ENCODE results near the gene EPAS1.

Gene EPAS1

DNA sequence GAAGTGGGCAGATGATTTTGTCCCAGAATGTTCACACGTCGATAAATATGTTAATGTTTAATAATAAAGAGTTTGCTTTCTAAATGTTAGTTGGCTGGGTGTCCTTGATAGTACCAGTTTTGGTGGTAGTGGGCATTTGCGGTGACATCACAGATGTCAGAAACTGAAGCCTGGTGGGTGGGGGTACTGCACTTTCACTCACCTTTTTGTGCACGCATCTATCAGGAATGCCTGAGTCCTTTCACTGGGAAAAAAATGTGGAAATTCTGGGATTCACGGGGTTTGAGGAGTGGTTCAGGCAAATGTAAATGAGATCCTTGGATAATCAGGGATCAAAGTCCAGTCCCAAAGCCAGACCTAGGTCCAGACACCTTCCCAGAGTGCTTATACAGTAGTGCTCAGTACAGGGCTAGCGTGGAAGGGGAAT lies 3.2 kb downstream of the EPAS1 start:
- no peak for DNase-seq (ENCODE audit: low read depth in 3 of 3, low spot score in 1 of 3)

- DNase-seq (ENCODE audit: low read depth in 3 of 3, low spot score in 1 of 3) = no peak
Measured at GRCh38 chr2:46302005-46302695, 4.9 kb downstream of the EPAS1 start.

DNA sequence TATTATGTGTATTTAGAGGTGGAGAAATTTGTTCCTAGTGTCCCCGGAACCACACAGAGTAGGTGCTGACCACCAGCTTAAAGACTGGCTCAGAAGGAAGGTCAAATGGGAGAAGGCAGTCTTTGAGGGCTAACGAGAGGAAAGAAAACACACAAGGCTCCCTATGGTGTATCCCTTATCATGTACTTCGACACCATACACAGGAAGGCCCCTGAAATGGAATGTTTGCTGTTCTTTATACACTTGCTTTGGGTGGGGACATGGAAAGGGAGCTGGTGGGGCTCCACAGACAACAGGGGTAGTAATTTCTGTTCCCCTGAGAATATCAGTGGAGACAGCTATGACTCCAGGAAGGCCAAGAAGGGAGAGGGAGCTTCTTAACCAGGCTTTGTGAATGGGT lies 6.0 kb downstream of the EPAS1 start:
- DNase-seq (ENCODE audit: low read depth in 3 of 3, low spot score in 1 of 3) = no peak

- no peak for DNase-seq (ENCODE audit: low read depth in 3 of 3, low spot score in 1 of 3)
Measured at GRCh38 chr2:46303822-46304221, 6.6 kb downstream of the EPAS1 start.

DNA sequence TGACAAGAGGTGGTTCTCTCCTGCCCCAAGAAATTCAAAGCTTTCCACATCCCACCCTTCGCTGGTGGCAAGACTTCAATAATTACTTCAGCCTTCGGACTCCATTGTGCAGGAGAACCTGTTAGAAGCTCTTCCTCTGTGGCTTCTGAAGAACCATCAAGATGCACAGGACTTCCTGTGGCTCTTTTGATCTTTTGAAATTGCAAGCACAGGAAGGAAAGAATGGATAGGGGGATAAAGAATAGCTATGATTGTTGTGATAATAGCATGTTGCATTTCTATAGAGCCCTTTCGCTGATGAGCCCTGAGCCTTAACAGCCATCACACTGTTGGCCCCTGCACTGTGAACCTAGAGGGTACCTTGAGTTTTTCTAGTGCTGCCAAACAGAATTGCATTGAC lies 7.4 kb downstream of the EPAS1 start:
- DNase-seq (ENCODE audit: low read depth in 3 of 3, low spot score in 1 of 3) = no peak

DNA sequence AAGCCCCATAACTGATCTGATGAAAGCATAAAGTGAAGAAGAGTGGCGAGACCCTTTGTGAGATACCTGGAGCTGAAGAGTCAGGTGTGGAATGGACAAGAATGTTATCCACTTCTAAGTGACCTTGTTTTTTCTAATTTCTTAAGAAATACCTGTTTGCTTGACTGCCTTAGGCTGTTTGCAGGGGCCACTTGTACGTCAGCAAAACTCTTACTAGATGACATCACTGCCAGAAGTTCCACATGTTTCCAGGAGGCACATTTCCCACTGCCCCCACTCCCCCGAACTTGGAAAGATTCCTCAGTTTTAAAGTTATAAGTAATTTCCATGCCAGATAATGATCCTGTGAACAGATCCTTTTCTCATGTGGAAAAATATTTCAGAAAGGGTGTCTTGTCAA lies 8.0 kb downstream of the EPAS1 start:
- no peak for DNase-seq (ENCODE audit: low read depth in 3 of 3, low spot score in 1 of 3)

DNA sequence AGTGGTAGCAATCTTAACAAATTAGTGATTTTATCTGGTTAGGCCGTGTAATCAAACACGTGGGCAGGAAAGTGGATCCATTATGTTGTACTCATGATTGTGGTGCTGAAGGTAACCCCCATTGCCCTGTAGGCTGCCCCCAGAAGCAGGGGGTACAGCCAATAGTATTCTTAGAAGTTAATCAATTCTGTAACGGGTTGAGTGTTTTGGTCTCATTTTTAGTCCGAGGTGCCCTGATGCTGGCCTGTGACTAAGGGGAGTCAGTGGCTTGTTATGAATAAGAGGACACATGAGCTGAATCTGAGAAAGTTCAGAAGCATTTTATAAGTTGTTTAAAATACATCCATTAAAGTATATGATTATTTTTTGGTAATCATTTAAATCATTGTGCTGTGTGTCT lies 8.6 kb downstream of the EPAS1 start:
- DNase-seq (ENCODE audit: low read depth in 3 of 3, low spot score in 1 of 3) = no peak

- no peak for DNase-seq (ENCODE audit: low read depth in 3 of 3, low spot score in 1 of 3)
Measured at GRCh38 chr2:46306330-46306751, 9.1 kb downstream of the EPAS1 start.

DNA sequence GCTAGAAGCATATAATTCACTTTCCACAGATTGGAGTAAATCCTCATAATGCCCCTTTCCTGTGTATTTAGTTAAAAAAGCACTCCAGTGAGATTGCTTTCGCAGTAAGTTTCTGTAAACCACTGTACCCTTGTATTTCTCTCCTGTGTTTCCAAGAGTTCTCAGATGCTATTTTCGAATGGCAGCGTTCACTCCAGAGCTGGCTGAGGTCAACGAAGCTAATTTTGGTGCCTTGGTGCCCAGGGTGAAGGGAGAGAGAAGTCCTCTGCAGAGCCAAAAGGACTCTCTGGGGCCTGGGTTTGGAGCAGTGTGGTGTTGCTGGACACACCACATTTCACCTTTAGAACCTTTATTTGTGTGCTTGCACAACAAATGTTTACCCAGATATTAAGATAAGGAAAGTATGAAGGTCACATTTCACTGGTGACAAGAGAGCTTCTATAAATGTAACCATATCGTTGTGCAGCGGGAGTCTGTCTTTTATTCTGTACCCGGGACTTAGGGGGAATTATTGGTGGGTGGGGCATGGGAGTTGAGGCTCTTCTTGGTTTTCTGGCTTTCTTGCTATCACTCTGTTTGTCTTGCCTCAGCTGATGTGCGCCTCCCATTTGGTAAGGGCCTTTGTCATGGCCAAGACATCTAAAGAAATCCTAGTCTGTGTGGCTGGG lies 9.9 kb downstream of the EPAS1 start:
- DNase-seq (ENCODE audit: low read depth in 3 of 3, low spot score in 1 of 3) = no peak

GRCh38 chr2:46308081-46308480 lies 10.9 kb downstream of the EPAS1 start:
- no peak for DNase-seq (ENCODE audit: low read depth in 3 of 3, low spot score in 1 of 3)

GRCh38 chr2:46308629-46309028 lies 11.4 kb downstream of the EPAS1 start:
- no peak for DNase-seq (ENCODE audit: low read depth in 3 of 3, low spot score in 1 of 3)

GRCh38 chr2:46309052-46309953 lies 12.1 kb downstream of the EPAS1 start:
- DNase-seq (ENCODE audit: low read depth in 3 of 3, low spot score in 1 of 3) = no peak

DNA sequence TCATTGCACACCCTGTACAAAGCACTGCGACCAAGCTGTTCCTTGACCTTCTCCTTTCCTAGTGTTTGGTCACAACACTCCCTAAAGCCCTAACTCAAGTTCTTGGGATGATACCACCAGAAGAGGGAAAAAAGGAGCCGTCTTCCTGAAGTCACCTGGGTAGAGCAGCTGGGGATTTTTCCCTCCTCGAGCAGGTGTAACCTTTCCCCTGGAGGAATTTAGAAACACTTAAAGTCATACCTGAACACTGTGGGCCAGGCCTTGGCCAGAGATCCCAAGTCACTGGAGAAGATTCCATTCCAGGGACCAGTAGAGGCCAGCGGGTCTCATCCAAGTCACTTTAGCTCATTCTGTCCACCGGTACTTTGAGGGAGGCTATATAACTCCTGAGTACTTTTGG lies 13.2 kb downstream of the EPAS1 start:
- no peak for DNase-seq (ENCODE audit: low read depth in 3 of 3, low spot score in 1 of 3)

- no peak for DNase-seq (ENCODE audit: low read depth in 3 of 3, low spot score in 1 of 3)
Measured at GRCh38 chr2:46311651-46312223, 14.5 kb downstream of the EPAS1 start.

DNA sequence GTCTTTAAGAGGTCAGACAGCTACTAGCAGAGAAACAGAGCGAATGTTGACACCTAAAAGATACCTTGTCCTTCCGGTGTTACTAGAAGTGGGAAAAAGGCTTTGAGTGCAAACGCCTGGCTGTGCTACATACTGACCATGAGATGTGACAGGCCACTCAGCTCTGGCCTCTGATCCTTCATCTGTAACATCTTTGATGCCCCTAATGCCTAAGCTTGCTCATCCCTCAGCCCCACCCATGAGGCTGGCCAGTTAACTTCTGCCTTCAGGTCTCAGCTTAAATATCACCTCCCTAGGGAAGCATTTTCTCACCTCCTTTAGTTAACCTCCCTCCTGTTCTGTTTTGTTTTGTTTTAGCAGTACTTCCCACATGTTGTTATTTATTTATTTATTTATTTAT lies 15.9 kb downstream of the EPAS1 start:
- no peak for DNase-seq (ENCODE audit: low read depth in 3 of 3, low spot score in 1 of 3)

DNA sequence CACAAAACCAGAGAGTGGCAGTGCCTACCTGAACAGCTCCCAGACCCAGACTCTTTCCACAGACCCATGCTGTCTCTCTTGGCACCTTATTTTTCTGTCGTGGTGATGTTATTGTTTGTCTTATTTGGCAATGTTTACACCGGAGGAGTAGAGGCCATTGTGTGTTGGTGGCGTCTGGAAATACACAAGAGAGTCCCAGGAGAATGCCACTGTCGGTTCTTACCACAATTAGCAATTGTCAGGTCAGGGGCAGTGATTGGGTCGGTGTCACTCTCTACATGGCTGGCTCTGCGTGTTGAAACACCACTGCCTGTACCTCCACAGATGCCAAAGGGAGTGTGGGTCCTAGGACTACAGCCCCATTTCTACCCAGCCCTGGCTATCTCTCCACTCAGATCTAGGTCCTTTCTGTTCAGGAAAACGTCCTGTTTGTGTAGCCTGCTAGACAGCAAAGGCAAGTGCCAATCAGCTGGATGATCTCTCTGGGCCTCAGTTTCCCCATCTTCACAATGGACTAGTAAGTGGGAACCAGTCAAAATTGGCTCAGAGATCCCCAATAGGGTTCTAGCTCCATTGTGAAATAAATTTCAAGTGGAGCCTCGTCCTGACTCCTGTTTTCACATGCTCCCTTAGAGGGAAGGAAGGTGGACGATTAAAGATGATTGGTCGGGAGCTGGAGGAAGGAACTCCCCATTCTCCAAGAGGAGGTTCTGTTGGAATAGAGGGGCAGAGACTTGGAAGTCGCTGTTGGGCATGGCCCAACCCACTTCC lies 17.0 kb downstream of the EPAS1 start:
- DNase-seq (ENCODE audit: low read depth in 3 of 3, low spot score in 1 of 3) = no peak

- DNase-seq (ENCODE audit: low read depth in 3 of 3, low spot score in 1 of 3) = no peak
Measured at GRCh38 chr2:46315103-46315890, 18.1 kb downstream of the EPAS1 start.

GRCh38 chr2:46317094-46317486 lies 19.9 kb downstream of the EPAS1 start:
- no peak for DNase-seq (ENCODE audit: low read depth in 3 of 3, low spot score in 1 of 3)

DNA sequence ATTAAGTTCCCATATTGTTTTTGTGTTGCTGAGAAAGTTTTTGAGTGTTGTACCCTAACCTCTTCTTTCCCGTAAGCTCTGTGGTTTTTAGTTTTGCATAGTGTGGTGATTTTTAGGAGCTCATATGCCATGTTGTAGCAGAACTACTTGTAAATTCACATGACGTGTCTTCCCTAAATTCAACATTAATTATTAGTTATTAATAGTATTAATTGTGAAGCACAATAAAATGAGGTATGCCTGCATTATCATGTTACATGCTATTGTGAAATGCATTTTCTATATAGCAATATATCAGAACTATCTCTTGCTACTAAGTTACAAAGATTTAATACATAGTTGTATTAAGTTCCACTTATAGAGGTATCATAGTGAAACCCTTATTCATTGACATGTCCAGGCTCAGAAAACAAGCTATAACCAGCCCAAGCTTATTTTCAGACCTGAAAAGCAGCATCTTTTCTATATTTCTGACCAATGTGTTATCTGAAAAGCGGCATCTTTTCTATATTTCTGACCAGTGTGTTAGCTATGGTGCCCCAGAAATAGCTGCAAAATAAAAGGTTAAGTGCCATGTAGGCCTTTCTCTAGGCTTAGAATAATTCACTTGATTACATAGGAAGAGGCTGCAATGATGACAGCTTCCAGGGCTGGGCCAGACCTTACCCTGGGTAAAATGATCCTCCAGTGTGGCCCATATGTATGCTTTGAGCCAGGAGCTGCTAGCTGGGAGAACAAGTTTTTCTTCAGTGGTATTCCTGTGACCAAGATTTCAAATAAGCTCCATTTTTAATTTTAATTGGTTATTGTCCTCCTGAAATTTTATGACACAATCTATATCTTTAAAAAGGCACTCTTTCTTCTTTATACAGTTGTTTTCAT lies 21.6 kb downstream of the EPAS1 start:
- no peak for DNase-seq (ENCODE audit: low read depth in 3 of 3, low spot score in 1 of 3)

Data from stimulated activated CD4-positive, alpha-beta T cell treated with anti-CD3 and anti-CD28 coated beads, TNF-alpha, amount 100 ng/mL, for 1 hour (primary cell).